PC-3 (cell line): Measurements from ENCODE around the gene IKZF5.

Source experiments
- EZH2 ChIP-seq: fragments of 300-600 bp; sonication (generic); IDR thresholded peaks from one replicate; pipeline ENCODE4 v1.6.1; 2017; ENCODE audit warnings: antibody characterized with exemption, mild to moderate bottlenecking, low read length; ENCODE audit not compliant: unreplicated experiment
- EZH2phosphoT487 ChIP-seq: fragments of 300-600 bp; sonication (generic); IDR thresholded peaks from 2 replicates; pipeline ENCODE4 v1.6.1; 2018; ENCODE audit warnings: mild to moderate bottlenecking, antibody characterized with exemption, low read length, borderline replicate concordance
- TF ChIP-seq, protein P1 (sequence below): fragments of 300-600 bp; sonication (generic); conservative IDR thresholded peaks from 2 replicates; pipeline ENCODE4 v1.5.1; 2017; ENCODE audit warnings: antibody characterized with exemption, low read depth, mild to moderate bottlenecking, low read length

DNA sequence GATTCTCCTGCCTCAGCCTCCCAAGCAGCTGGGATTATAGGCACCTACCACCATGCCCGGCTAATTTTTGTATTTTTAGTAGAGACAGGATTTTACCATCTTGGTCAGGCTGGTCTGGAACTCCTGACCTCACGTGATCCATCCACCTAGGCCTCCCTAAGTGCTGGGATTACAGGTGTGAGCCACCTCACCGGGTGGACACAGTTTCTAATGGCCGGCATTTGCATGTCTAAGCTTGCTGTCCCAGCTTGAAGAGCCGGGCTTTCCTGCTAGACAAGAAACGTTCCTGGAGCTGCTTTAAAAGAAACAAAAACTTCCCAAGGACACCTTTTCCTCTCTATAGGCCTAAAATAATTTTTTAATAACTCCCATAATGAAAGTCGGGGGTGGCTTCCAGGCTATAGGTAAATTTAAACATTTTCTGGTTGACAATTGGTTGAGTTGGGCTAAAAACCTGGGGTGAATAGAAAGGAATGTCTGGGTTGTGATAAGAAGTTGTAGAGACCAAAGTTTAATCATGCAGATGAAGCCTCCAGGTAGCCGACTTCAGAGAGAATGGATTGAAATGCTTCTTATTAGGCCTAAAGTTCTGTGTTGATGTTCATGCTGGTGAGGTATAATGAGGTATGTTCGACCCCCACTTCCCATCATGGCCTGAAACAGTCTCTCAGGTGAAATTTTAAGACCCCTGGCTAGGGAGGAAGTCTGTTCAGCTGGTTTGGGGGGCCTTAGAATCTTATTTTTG is 9.0 kb upstream of the IKZF5 start:
- TF ChIP-seq, protein P1, sequence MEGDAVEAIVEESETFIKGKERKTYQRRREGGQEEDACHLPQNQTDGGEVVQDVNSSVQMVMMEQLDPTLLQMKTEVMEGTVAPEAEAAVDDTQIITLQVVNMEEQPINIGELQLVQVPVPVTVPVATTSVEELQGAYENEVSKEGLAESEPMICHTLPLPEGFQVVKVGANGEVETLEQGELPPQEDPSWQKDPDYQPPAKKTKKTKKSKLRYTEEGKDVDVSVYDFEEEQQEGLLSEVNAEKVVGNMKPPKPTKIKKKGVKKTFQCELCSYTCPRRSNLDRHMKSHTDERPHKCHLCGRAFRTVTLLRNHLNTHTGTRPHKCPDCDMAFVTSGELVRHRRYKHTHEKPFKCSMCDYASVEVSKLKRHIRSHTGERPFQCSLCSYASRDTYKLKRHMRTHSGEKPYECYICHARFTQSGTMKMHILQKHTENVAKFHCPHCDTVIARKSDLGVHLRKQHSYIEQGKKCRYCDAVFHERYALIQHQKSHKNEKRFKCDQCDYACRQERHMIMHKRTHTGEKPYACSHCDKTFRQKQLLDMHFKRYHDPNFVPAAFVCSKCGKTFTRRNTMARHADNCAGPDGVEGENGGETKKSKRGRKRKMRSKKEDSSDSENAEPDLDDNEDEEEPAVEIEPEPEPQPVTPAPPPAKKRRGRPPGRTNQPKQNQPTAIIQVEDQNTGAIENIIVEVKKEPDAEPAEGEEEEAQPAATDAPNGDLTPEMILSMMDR = no peak
- TF ChIP-seq EZH2 (no peak), EZH2phosphoT487 (no peak)
